Glutamatergic neuron (in vitro differentiated cells): Measurements from ENCODE around the gene EPB42. TPM values are rescaled to one million over a fixed set of nuclear protein-coding genes. Genes with fewer than 3 reads are reported as not detected.

Experiments
- DNase-seq: peaks from one replicate; pipeline ENCODE4 v3.0.0; 2022
- H3K27ac Mint-ChIP-seq: one replicate; pipeline ENCODE4 v1.8.0; 2020; ENCODE audit warnings: mild to moderate bottlenecking, mixed read lengths, inconsistent platforms; ENCODE audit not compliant: unreplicated experiment
- H3K27me3 Mint-ChIP-seq: one replicate; pipeline ENCODE4 v1.8.0; 2020; ENCODE audit warnings: mild to moderate bottlenecking, moderate library complexity, mixed read lengths, inconsistent platforms; ENCODE audit not compliant: unreplicated experiment
- H3K36me3 Mint-ChIP-seq: one replicate; pipeline ENCODE4 v1.8.0; 2020; ENCODE audit warnings: mild to moderate bottlenecking, mixed read lengths, inconsistent platforms; ENCODE audit not compliant: unreplicated experiment
- H3K4me1 Mint-ChIP-seq: one replicate; pipeline ENCODE4 v1.8.0; 2020; ENCODE audit warnings: mild to moderate bottlenecking, low read depth, mixed read lengths, inconsistent platforms; ENCODE audit not compliant: unreplicated experiment
- H3K4me3 Mint-ChIP-seq: one replicate; pipeline ENCODE4 v1.8.0; 2020; ENCODE audit warnings: mild to moderate bottlenecking, mixed read lengths, inconsistent platforms; ENCODE audit not compliant: unreplicated experiment
- H3K9me3 Mint-ChIP-seq: one replicate; pipeline ENCODE4 v1.8.0; 2020; ENCODE audit warnings: mild to moderate bottlenecking, moderate library complexity, mixed read lengths, inconsistent platforms; ENCODE audit not compliant: unreplicated experiment
- CTCF ChIP-seq: fragments of 200-600 bp; sonication (generic); IDR thresholded peaks from one replicate; pipeline ENCODE4 v1.5.0; 2021; ENCODE audit not compliant: partially characterized antibody, unreplicated experiment
- total RNA-seq: library from RNA; stranded (reverse); fragmentation: NEBNext Ultra II Directional; extraction: Animal tissue kit (Norgen Biotek cat#: 25700); gene quantifications from one replicate; pipeline ENCODE4 v1.2.1, GENCODE V29; 2021; ENCODE audit not compliant: unreplicated experiment

EPB42 gene
- total RNA-seq, 1 donor from 2014 or later, result not detected

- peaks cover 11% of the 10 kb centered on the region for H3K36me3 Mint-ChIP-seq
- H3K4me3 Mint-ChIP-seq, result no peak overlapping the region
- peaks cover 2% of the 10 kb centered on the region for H3K9me3 Mint-ChIP-seq
- H3K27me3 Mint-ChIP-seq, result peaks cover 2% of the 10 kb centered on the region
- no peaks in the 10 kb centered on the region for H3K4me1 Mint-ChIP-seq
- no peak for DNase-seq
- no peak for TF ChIP-seq CTCF
- no peak overlapping the region for H3K27ac Mint-ChIP-seq
These were observed 23.9 kb downstream of the EPB42 start for GRCh38 chr15:43196760-43197548.

- DNase-seq, result no peak
- Mint-ChIP-seq H3K4me1 (no peaks in the 10 kb centered on the region), H3K4me3 (no peak overlapping the region), H3K27me3 (peaks cover 2% of the 10 kb centered on the region), H3K36me3 (peaks cover 11% of the 10 kb centered on the region), H3K9me3 (peaks cover 2% of the 10 kb centered on the region), H3K27ac (no peak overlapping the region)
- TF ChIP-seq CTCF, result no peak
These were observed 26.0 kb downstream of the EPB42 start for GRCh38 chr15:43194795-43195194.

GRCh38 chr15:43193710-43194109, 27.1 kb downstream of the EPB42 start:
- Mint-ChIP-seq H3K4me1 (no peaks in the 10 kb centered on the region), H3K4me3 (no peak overlapping the region), H3K36me3 (peaks cover 11% of the 10 kb centered on the region), H3K27me3 (peaks cover 2% of the 10 kb centered on the region), H3K27ac (no peak overlapping the region), H3K9me3 (peaks cover 2% of the 10 kb centered on the region)
- TF ChIP-seq CTCF, result no peak
- DNase-seq, result no peak

- Mint-ChIP-seq H3K27me3 (peaks cover 4% of the 10 kb centered on the region), H3K36me3 (no peaks in the 10 kb centered on the region), H3K27ac (no peak overlapping the region), H3K9me3 (no peaks in the 10 kb centered on the region), H3K4me3 (no peak overlapping the region), H3K4me1 (peaks cover 2% of the 10 kb centered on the region)
- no peak for TF ChIP-seq CTCF
- DNase-seq, result no peak
These were observed 30.6 kb downstream of the EPB42 start for GRCh38 chr15:43190178-43190577.

- Mint-ChIP-seq H3K36me3 (no peaks in the 10 kb centered on the region), H3K27me3 (peaks cover 4% of the 10 kb centered on the region), H3K9me3 (peaks cover 4% of the 10 kb centered on the region), H3K4me3 (no peak overlapping the region), H3K4me1 (peaks cover 2% of the 10 kb centered on the region), H3K27ac (no peak overlapping the region)
- no peak for TF ChIP-seq CTCF
- no peak for DNase-seq
These were observed 31.5 kb downstream of the EPB42 start for GRCh38 chr15:43189296-43189695.
